ENCODE data around the gene NPPC. TPM values are rescaled to one million over a fixed set of nuclear protein-coding genes. Genes with fewer than 3 reads are reported as not detected.

The NPPC gene
- total RNA-seq, 1 experiment from 2014 or later, result not detected

GRCh38 chr2:231961349-231962166 is 35.4 kb upstream of the NPPC start, which contains the start of gene DIS3L2:
DIS3L2 (plus strand) TSS chr2:231961713; CDS start chr2:232014928, 53,215 bp downstream.
- Histone ChIP-seq H3K4me3 (ENCODE audit: low read length) (peak within 1 kb of the TSS; percentile 89), H2AFZ (ENCODE audit: low read length) (peak within 1 kb of the TSS; percentile 79), H3F3A (ENCODE audit: low read length, unreplicated experiment) (no peaks in the 10 kb centered on the region), H3K27me3 (ENCODE audit: low read length) (no peaks in the 10 kb centered on the region), H3K4me2 (ENCODE audit: low read length) (peak within 1 kb of the TSS; percentile 83), H3K36me3 (ENCODE audit: low read depth, low read length) (no peaks in the 10 kb centered on the region), H3K9me2 (replicated peaks; ENCODE audit: low read length) (no peaks in the 10 kb centered on the region), H3K27ac (ENCODE audit: low read length) (peak within 1 kb of the TSS; percentile 63), H4K20me1 (ENCODE audit: low read length) (no peaks in the 10 kb centered on the region), H3K4me1 (ENCODE audit: insufficient read depth, low read length) (peaks cover 13% of the 10 kb centered on the region), H3K79me2 (ENCODE audit: low read length) (peaks cover 51% of the 10 kb centered on the region), H3K9ac (ENCODE audit: low read length) (peak within 1 kb of the TSS; percentile 93), H3K9me3 (ENCODE audit: low read length) (no peaks in the 10 kb centered on the region)
- DNase-seq, result peak; percentile 80
- peak; percentile 95 for ATAC-seq
- TF ChIP-seq CTCF (conservative IDR thresholded peaks at IDR 0.05; ENCODE audit: low read depth, low read length), result no peak
- TF ChIP-seq EZH2phosphoT487 (IDR thresholded peaks at IDR 0.05; ENCODE audit: borderline replicate concordance, low read length), result no peak
- TF ChIP-seq EZH2 (IDR thresholded peaks at IDR 0.05; ENCODE audit: low read length, unreplicated experiment), result no peak
- ChIA-PET CTCF (no interaction called here), POLR2A (ENCODE audit: unreplicated experiment) (interaction anchor here (0.6 to 0.7 kb wide), 2 partner anchors 166 to 662 kb away, joined by 3 to 5 read pairs; no protein-coding TSS in a partner anchor)
- BruUV-seq (replicated peaks), result no TSS peak
- intact Hi-C loops (cut with micrococcal nuclease), result no loop called here

DNA sequence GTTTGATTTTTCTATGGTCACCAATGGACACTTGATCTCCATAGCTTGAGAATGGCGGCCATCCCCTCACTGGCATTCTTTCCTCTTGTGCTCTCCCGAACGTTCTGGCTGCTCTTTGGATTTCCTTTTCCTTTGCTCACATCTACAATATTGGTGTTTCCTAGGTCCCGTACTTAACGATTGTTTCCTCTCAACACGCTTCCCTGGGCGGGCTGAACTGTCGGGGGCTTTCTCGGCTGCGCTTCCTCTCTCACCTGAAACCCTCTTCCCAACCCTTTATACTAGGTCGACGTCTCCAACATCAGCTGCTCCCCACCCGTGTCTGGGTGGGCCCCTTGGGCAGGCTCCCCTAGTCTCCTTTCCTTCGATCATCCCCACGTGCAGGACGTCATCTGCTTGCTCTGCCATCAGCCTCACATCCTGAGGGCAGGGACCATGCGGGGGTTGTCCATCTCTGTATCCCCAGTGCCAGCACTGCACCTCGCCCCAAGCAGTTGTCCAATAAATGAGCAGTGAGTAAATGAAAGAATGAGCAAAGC is 34.7 kb upstream of the NPPC start:
- TF ChIP-seq EZH2phosphoT487 (IDR thresholded peaks at IDR 0.05; ENCODE audit: borderline replicate concordance, low read length) (no peak), CTCF (conservative IDR thresholded peaks at IDR 0.05; ENCODE audit: low read depth, low read length) (no peak), EZH2 (IDR thresholded peaks at IDR 0.05; ENCODE audit: low read length, unreplicated experiment) (no peak)
- peaks cover 13% of the 10 kb centered on the region for H3K4me1 ChIP-seq (ENCODE audit: insufficient read depth, low read length)
- H3K4me3 ChIP-seq (ENCODE audit: low read length), result peak overlapping the region; percentile 89
- H3K4me2 ChIP-seq (ENCODE audit: low read length), result peak overlapping the region; percentile 83
- peak overlapping the region; percentile 79 for H2AFZ ChIP-seq (ENCODE audit: low read length)
- H3K9ac ChIP-seq (ENCODE audit: low read length), result peak overlapping the region; percentile 93
- no peak for DNase-seq
- no peaks in the 10 kb centered on the region for H3K36me3 ChIP-seq (ENCODE audit: low read depth, low read length)
- H4K20me1 ChIP-seq (ENCODE audit: low read length), result no peaks in the 10 kb centered on the region
- CTCF ChIA-PET, result no interaction called here
- POLR2A ChIA-PET (ENCODE audit: unreplicated experiment), result interaction anchor here (0.6 kb wide), 1 partner anchor 166 kb away, joined by 3 read pairs; no protein-coding TSS in a partner anchor
- no peaks in the 10 kb centered on the region for H3K9me3 ChIP-seq (ENCODE audit: low read length)
- H3K9me2 ChIP-seq (replicated peaks; ENCODE audit: low read length), result no peaks in the 10 kb centered on the region
- H3K27me3 ChIP-seq (ENCODE audit: low read length), result no peaks in the 10 kb centered on the region
- H3F3A ChIP-seq (ENCODE audit: low read length, unreplicated experiment), result no peaks in the 10 kb centered on the region
- peak overlapping the region; percentile 63 for H3K27ac ChIP-seq (ENCODE audit: low read length)
- TSS peak; percentile 90 for BruUV-seq (replicated peaks)
- intact Hi-C loops (cut with micrococcal nuclease), result no loop called here
- ATAC-seq, result no peak
- H3K79me2 ChIP-seq (ENCODE audit: low read length), result peaks cover 45% of the 10 kb centered on the region
